A549 (cell line): ENCODE data around the gene AUTS2.

Source experiments
- CHD2 ChIP-seq: fragments of 150-350 bp; IDR thresholded peaks from 2 replicates; pipeline ENCODE4 v1.6.1; 2014; ENCODE audit warnings: low read length; ENCODE audit not compliant: partially characterized antibody
- CTCF ChIP-seq: fragments of >200 bp; sonication (Bioruptor Twin); formaldehyde crosslinking; IDR thresholded peaks from 3 replicates; pipeline ENCODE4 v1.5.1; 2016
- HDAC2 ChIP-seq: fragments of 200-600 bp; sonication (generic); IDR thresholded peaks from 2 replicates; pipeline ENCODE4 v1.6.1; 2016
- JUNB ChIP-seq: fragments of >200 bp; sonication (Bioruptor Twin); formaldehyde crosslinking; IDR thresholded peaks from 2 replicates; pipeline ENCODE4 v1.6.1; 2016
- ZNF302 ChIP-seq: fragments of 250-450 bp; sonication (Bioruptor Pico); IDR thresholded peaks from 2 replicates; pipeline ENCODE4 v1.9.0; 2021; ENCODE audit warnings: inconsistent platforms, mild to moderate bottlenecking, moderate library complexity
- TF ChIP-seq, protein P1 (sequence below): fragments of 200-600 bp; sonication (generic); IDR thresholded peaks from 2 replicates; pipeline ENCODE4 v1.6.1; 2016; ENCODE audit warnings: antibody characterized with exemption, mild to moderate bottlenecking, moderate library complexity

GRCh38 chr7:69663911-69664832 is 65.9 kb downstream of the AUTS2 start:
- TF ChIP-seq CTCF (no peak), CHD2 (no peak), ZNF302 (no peak), HDAC2 (no peak), JUNB (no peak)
- TF ChIP-seq, protein P1, sequence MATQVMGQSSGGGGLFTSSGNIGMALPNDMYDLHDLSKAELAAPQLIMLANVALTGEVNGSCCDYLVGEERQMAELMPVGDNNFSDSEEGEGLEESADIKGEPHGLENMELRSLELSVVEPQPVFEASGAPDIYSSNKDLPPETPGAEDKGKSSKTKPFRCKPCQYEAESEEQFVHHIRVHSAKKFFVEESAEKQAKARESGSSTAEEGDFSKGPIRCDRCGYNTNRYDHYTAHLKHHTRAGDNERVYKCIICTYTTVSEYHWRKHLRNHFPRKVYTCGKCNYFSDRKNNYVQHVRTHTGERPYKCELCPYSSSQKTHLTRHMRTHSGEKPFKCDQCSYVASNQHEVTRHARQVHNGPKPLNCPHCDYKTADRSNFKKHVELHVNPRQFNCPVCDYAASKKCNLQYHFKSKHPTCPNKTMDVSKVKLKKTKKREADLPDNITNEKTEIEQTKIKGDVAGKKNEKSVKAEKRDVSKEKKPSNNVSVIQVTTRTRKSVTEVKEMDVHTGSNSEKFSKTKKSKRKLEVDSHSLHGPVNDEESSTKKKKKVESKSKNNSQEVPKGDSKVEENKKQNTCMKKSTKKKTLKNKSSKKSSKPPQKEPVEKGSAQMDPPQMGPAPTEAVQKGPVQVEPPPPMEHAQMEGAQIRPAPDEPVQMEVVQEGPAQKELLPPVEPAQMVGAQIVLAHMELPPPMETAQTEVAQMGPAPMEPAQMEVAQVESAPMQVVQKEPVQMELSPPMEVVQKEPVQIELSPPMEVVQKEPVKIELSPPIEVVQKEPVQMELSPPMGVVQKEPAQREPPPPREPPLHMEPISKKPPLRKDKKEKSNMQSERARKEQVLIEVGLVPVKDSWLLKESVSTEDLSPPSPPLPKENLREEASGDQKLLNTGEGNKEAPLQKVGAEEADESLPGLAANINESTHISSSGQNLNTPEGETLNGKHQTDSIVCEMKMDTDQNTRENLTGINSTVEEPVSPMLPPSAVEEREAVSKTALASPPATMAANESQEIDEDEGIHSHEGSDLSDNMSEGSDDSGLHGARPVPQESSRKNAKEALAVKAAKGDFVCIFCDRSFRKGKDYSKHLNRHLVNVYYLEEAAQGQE: no peak
